ENCODE results near the gene NOP14. TPM values are rescaled to one million over a fixed set of nuclear protein-coding genes. Genes with fewer than 3 reads are reported as not detected.
"Not testable (repeated sequence)": the region's sequence is repeated elsewhere in the genome, so short reads cannot be mapped to it uniquely, and the experiment has no call there.

Gene NOP14
- total RNA-seq, 1 donor from 2014 or later, result 5.6 TPM

GRCh38 chr4:2942532-2943363, 20.5 kb downstream of the NOP14 start:
- DNase-seq, result no peak

- no peak for DNase-seq
Measured at GRCh38 chr4:2942037-2942531, 21.1 kb downstream of the NOP14 start.

DNA sequence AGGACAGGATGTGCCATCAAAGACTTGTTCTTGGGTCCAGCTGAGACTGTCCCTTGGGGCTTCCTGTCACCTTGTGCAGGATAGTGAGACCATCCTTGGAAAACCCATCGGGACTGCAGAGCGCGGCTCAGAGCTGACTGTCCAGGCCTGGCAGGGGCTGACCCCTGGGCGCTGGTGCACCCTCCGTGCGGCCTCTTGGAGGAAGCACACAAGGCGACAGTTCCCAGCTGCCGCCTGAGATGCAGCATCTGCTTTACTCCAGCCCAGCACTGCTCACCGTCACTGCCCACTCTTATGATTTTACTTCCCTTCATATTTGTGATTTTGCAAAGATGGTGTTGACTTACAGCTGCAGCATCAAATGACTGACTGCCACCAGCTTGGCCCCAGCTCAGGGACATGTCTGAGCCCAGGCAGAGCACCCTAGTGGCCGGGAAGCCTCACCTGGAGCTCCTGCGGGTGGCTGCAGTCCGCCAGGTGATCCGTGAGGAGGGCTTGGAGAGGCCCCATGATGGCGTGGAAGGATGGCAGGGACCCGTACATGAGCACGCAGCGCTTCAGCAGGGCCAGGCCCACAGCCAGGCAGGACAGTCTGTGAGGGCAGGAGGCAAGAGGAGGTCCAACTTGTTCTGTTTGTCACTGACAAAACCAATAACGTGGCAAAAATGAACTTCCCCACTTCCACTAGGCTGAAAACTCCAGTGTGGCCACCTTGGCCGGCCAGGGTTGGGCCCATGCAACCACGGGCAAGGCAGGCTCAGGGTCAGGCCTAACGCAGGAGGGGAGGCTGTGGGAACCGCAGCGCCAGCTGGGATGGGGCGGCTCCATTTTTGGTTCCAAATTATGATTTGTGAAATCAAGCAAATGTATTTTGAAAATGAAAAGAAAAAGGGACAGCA, 21.8 kb downstream of the NOP14 start:
- DNase-seq, result no peak

- DNase-seq, result no peak
Measured at GRCh38 chr4:2940267-2941137, 22.7 kb downstream of the NOP14 start.

GRCh38 chr4:2939383-2940243, 23.6 kb downstream of the NOP14 start:
- no peak for DNase-seq

- DNase-seq, result no peak
Measured at GRCh38 chr4:2938906-2939305, 24.3 kb downstream of the NOP14 start.

- not testable (repeated sequence) for DNase-seq
Measured at GRCh38 chr4:2938411-2938810, 24.8 kb downstream of the NOP14 start.

GRCh38 chr4:2937986-2938385, 25.2 kb downstream of the NOP14 start:
- no peak for DNase-seq

- no peak for DNase-seq
Measured at GRCh38 chr4:2937146-2937857, 25.9 kb downstream of the NOP14 start.

DNA sequence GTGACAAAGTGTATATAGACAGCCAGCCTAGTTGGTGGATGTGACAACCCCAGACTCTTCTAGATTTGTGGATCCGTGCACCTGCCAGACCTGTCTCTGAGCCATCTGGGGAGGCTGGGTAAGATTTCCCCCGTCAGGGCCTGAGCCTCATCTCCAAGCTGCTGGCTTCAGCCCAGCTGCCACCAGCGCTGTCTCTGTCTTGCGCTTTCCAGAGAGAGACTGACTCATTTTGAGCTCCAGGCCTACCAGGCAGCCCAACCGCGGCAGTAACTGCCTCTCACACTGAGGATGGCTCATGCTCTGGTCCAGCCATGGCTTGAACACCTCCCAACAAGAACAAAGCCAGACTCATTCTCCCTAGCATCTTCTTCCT, 26.4 kb downstream of the NOP14 start:
- peak; percentile 43 for DNase-seq

DNA sequence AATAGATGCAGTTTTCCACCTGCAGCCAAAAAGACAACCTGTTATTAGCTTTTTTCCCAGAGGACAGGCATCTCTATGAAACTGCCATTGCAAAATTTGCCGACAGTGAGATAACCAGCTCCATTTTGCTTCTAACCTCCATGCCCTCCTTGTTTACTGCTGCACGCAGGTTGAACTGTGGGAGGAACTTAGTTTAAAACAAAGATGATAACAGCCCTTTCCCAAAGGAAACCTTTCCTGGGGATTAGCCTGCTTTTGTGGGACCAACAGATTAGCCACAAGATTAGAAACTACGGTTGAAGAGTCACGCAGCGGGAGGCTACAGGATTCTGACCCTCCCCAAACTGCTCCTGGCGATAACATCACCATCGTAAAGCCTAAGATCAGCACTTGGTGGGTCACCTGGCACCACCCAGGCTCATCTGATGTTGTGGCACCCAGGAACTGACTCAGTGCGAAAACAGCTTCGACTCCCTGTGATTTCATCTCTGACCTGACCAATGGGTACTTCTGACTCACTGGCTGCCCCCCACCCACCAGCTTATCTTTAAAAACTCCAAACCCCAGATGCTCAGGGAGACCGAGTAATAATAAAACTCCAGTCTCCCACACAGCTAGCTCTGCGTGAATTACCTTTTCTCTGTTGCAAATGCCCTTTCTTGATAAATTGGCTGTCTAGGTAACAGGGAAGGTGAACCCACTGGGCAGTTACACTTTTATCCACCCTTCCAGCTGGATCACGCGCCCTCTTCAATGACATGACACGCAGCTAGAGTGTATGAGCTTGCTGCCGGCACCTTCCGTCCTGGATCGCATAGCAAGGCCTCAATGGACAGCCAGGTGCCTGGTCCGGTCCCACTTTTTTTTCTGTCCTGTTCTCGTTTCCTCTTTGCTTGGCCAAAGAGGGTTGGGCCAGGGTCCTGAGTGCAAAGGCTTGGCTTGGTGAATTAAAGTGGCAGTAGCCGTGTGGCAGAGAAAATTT, 27.2 kb downstream of the NOP14 start:
- no peak for DNase-seq

- peak; percentile 72 for DNase-seq
Measured at GRCh38 chr4:2934813-2935761, 28.1 kb downstream of the NOP14 start.

DNA sequence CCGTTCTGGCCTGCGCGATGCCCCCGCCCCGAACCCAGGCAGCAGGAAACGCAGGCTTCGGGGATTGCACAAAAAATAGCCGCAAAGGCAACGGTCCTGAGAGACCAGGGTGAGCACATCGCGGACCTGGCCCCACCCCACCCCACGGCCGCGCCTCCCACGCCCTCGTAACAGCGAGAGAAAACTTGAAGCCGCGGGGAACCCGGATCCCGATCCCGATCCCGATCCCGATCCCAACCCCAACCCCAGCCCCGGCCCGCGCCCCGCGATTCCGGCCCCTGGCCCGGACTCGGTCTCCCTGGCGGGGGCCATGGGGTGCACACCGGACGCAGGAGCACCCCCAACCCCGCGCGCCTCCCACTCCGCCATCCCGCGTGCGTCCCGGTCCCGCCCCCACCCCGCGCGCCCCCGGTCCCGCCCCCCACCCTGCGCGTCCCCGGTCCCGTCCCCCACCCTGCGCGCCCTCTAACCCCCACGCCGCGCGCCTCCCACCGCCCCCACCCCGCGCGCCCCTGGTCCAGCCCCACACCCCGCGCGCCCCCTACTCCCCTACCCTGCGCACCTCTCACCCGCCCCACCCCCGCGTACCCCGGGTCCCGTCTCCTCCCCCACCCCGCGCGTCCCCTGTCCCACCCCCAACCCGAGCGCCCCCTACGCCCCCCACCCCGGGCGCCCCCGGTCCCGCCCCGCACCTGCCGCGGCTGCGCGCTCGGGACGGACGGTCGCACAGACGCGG, 29.0 kb downstream of the NOP14 start:
- no peak for DNase-seq

- no peak for DNase-seq
Measured at GRCh38 chr4:2933566-2934076, 29.6 kb downstream of the NOP14 start.

DNA sequence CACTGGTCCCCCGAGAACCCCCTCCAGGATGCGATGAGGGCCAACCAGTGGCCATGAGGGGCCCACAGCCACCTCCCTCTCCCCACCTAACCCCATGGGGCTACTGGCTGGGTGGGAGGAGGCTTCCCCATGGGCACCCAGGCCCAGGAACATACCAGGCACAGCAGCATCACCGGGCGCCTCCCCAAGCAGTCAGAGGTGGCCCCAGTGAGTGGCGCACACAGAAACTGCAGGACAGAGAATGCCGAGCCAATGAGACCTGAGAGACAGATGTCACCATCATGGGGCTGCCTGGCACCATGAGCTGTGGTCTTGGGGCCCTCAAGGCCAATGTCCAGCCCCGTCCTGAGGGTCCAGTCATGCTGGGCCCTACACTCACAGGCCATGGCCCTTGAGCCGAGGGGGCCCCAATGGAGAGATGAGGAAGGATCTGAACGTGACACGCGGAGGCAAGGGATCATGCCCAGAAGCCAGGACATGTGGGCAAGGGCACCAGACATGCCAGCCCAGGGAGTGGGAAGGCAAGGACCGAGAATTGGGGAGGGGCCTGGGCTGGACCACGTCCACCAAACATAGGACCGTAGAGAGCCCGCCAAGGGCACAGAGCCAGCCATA, 30.1 kb downstream of the NOP14 start:
- DNase-seq, result no peak

- DNase-seq, result no peak
Measured at GRCh38 chr4:2932321-2932950, 30.8 kb downstream of the NOP14 start.
